ENCODE results near the gene UBE2E2. TPM values are rescaled to one million over a fixed set of nuclear protein-coding genes. Genes with fewer than 3 reads are reported as not detected.
A peak's percentile ranks its signal among the peaks of the same experiment; 100 is the strongest.

The UBE2E2 gene
- total RNA-seq, 3 donors from 2014 or later: 31.5 to 96.2 (median 59.7) TPM

DNA sequence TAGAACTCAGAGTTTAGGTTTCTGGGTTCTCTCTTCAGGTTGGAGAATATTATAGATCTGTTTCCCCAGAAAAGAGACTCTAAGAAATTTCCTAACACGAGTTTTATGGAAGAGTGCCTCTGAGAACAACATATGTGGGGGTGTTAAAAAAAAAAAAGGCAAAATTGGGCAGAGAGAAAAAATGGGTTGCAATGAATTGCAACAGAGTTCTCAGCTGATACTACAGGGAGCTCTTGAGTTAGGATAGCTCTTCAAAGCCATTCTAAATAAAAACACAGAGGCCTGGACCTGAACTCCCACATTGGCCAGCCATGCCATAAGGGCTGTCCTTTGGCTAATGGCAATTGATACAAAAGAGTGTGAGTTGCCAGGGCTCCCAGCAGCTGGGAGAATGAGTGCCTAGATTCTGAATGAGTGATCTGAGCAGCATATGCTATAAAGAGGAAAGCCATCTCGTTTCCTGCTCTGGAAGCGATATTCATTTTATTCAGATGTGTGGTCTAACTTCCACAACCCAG lies 20.1 kb upstream of the UBE2E2 start:
- no peaks in the 10 kb centered on the region for H3K4me1 ChIP-seq
- no peak overlapping the region for H3K27ac ChIP-seq
- DNase-seq (ENCODE audit: low spot score in 2 of 2): no peak
- no peaks in the 10 kb centered on the region for H3K27me3 ChIP-seq
- H3K4me3 ChIP-seq: no peak overlapping the region
- TF ChIP-seq POLR2A (IDR thresholded peaks at IDR 0.05): no peak
- no peak for TF ChIP-seq POLR2AphosphoS5 (IDR thresholded peaks at IDR 0.05)
- TF ChIP-seq, protein P1, sequence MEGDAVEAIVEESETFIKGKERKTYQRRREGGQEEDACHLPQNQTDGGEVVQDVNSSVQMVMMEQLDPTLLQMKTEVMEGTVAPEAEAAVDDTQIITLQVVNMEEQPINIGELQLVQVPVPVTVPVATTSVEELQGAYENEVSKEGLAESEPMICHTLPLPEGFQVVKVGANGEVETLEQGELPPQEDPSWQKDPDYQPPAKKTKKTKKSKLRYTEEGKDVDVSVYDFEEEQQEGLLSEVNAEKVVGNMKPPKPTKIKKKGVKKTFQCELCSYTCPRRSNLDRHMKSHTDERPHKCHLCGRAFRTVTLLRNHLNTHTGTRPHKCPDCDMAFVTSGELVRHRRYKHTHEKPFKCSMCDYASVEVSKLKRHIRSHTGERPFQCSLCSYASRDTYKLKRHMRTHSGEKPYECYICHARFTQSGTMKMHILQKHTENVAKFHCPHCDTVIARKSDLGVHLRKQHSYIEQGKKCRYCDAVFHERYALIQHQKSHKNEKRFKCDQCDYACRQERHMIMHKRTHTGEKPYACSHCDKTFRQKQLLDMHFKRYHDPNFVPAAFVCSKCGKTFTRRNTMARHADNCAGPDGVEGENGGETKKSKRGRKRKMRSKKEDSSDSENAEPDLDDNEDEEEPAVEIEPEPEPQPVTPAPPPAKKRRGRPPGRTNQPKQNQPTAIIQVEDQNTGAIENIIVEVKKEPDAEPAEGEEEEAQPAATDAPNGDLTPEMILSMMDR (IDR thresholded peaks at IDR 0.05): no peak
- no peaks in the 10 kb centered on the region for H3K36me3 ChIP-seq
- H3K9me3 ChIP-seq: no peaks in the 10 kb centered on the region
- intact Hi-C loops (cut with DNase I; ENCODE audit: low total_unique reads): no loop called here

DNA sequence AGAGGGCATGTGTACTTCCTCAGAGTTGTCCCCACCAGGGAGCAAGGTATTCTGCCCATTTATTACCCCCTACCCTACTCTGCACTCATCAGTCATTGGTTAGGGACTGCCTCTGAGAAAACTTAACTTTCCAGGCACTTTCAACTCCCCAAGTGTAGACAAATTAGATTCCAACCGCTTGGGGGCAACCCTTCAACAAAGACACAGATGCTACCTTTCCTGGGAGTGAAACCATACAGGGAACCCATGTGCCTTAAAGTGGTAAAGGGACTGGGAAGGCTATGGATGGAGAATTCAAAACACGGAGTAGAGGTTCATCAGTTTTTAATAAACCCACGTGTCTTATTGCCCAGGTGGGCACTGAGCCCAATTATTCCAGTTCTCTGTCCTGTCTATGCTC lies 19.4 kb upstream of the UBE2E2 start:
- H3K36me3 ChIP-seq: no peaks in the 10 kb centered on the region
- TF ChIP-seq, protein P1 (IDR thresholded peaks at IDR 0.05): peak in 2 of 3 donors; percentile 33 to 36
- no peak for TF ChIP-seq POLR2AphosphoS5 (IDR thresholded peaks at IDR 0.05)
- H3K4me1 ChIP-seq: no peaks in the 10 kb centered on the region
- H3K27me3 ChIP-seq: no peaks in the 10 kb centered on the region
- no peaks in the 10 kb centered on the region for H3K9me3 ChIP-seq
- DNase-seq (ENCODE audit: low spot score in 2 of 2): no peak
- H3K27ac ChIP-seq: no peak overlapping the region
- H3K4me3 ChIP-seq: no peak overlapping the region
- intact Hi-C loops (cut with DNase I; ENCODE audit: low total_unique reads): no loop called here

GRCh38 chr3:23185861-23186260 lies 17.3 kb upstream of the UBE2E2 start:
- no peak for DNase-seq (ENCODE audit: low spot score in 2 of 2)
- Histone ChIP-seq H3K9me3 (no peaks in the 10 kb centered on the region), H3K4me3 (no peak overlapping the region), H3K36me3 (no peaks in the 10 kb centered on the region), H3K27me3 (no peaks in the 10 kb centered on the region), H3K27ac (no peak overlapping the region), H3K4me1 (no peaks in the 10 kb centered on the region)
- TF ChIP-seq, protein P1 (IDR thresholded peaks at IDR 0.05): no peak
- TF ChIP-seq POLR2AphosphoS5 (IDR thresholded peaks at IDR 0.05) (no peak), POLR2A (IDR thresholded peaks at IDR 0.05) (no peak)
- intact Hi-C loops (cut with DNase I; ENCODE audit: low total_unique reads): no loop called here

DNA sequence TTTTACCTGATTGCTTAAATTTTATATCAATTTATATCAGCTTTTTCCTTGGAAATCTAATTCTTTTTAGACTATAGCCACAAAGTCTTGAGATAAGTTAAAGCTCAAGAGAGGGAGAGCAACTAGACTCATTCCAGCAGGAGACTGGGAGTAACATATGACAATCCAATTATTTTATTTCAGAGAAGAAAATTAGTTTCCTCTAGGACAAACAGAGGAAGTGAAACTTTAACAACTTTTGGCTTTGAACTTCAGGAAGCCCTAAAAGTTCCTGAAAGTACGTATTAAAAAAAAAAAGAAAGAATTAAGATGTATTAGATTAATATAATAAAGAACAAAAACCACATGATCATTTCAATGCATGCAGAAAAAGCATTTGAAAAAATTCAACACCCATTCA lies 13.9 kb upstream of the UBE2E2 start:
- no peak for DNase-seq (ENCODE audit: low spot score in 2 of 2)
- Histone ChIP-seq H3K4me1 (no peaks in the 10 kb centered on the region), H3K9me3 (no peaks in the 10 kb centered on the region), H3K4me3 (no peak overlapping the region), H3K27me3 (no peaks in the 10 kb centered on the region), H3K27ac (no peak overlapping the region), H3K36me3 (no peaks in the 10 kb centered on the region)
- intact Hi-C loops (cut with DNase I; ENCODE audit: low total_unique reads): no loop called here
- TF ChIP-seq POLR2A (IDR thresholded peaks at IDR 0.05): no peak
- TF ChIP-seq, protein P1 (IDR thresholded peaks at IDR 0.05): no peak
- TF ChIP-seq POLR2AphosphoS5 (IDR thresholded peaks at IDR 0.05): no peak

DNA sequence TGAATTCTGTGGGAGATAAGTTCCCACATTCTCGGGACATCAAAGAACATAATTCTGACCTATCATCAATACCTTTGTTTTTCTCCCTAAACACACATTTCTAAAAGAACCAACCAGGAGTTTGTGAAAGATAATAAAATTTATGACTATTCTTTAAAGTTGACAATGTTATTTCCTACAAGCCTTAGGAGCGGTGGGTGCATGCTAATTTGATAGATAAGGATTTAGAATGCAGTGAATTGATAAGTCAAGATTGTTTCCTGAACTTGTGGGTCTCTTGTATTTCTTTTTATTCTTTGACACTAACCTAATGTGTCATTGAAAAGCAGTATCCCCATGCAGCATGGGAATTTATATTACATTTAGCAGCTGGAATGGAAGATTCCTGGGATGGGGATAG lies 10.3 kb upstream of the UBE2E2 start:
- no peaks in the 10 kb centered on the region for H3K36me3 ChIP-seq
- H3K4me1 ChIP-seq: no peaks in the 10 kb centered on the region
- intact Hi-C loops (cut with DNase I; ENCODE audit: low total_unique reads): no loop called here
- no peaks in the 10 kb centered on the region for H3K9me3 ChIP-seq
- no peak for DNase-seq (ENCODE audit: low spot score in 2 of 2)
- TF ChIP-seq POLR2AphosphoS5 (IDR thresholded peaks at IDR 0.05): no peak
- no peak for TF ChIP-seq POLR2A (IDR thresholded peaks at IDR 0.05)
- TF ChIP-seq, protein P1 (IDR thresholded peaks at IDR 0.05): no peak
- no peak overlapping the region for H3K27ac ChIP-seq
- H3K4me3 ChIP-seq: no peak overlapping the region
- H3K27me3 ChIP-seq: no peaks in the 10 kb centered on the region
